GM04503 (cell line): ENCODE measurements around the gene PARK7.

Experiments used
- DNase-seq: peaks from one replicate; pipeline ENCODE4 v3.0.0-alpha.2; 2012; ENCODE audit warnings: low read depth

The PARK7 gene

DNA sequence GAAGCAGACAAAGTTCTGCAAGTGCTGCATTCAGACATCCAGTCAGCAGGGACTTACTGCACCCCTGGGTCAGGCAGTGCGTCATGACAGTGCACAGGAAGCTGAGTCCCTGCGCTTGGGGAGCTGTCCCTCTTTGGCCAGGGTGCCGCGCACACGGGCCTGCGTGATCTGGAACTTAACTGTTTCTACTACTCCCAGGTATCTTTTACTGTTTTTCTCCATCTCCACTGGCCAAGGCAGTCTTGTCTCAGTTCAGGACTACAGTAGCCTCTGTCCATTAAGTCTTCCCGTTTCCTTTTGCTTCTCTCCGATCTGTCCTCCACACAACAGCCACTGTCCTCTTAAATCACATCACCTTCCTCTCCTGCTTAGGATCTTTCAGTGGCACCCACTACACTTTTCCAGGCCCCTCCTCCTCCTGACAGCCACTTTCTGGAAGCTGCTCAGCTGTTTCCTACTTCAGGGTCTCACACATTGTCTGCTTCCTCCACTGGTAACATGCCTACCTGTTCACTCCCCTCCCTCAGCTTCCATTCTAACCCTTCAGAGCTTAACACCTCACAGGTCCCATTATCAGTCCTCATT lies 48.7 kb downstream of the PARK7 start:
- DNase-seq: no peak

- DNase-seq: no peak
Observed at GRCh38 chr1:8011016-8011415, 49.5 kb downstream of the PARK7 start.

- no peak for DNase-seq
Observed at GRCh38 chr1:8011923-8012858, 50.7 kb downstream of the PARK7 start.

GRCh38 chr1:8012955-8013354 lies 51.4 kb downstream of the PARK7 start:
- no peak for DNase-seq

GRCh38 chr1:8013399-8013798 lies 51.9 kb downstream of the PARK7 start:
- DNase-seq: no peak

DNA sequence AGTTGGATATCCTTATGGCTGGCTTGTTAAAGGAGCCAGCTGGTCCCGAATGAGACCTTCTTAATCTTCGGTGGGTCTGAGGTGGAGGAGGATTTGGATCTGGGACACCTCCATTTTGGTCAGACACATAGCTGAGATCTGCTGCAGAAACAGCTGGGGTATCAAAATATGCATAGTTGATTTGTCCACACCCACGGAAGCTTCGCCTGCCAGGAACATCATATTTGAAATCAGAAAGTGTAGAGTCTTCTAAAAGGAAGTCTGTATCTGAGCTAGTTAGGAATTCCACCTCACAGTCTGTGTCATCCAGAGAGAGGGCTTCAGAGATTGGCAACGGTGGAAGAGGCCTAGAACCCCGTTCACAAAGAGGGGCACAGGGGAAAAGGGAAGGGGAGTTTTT lies 52.3 kb downstream of the PARK7 start:
- DNase-seq: no peak

DNA sequence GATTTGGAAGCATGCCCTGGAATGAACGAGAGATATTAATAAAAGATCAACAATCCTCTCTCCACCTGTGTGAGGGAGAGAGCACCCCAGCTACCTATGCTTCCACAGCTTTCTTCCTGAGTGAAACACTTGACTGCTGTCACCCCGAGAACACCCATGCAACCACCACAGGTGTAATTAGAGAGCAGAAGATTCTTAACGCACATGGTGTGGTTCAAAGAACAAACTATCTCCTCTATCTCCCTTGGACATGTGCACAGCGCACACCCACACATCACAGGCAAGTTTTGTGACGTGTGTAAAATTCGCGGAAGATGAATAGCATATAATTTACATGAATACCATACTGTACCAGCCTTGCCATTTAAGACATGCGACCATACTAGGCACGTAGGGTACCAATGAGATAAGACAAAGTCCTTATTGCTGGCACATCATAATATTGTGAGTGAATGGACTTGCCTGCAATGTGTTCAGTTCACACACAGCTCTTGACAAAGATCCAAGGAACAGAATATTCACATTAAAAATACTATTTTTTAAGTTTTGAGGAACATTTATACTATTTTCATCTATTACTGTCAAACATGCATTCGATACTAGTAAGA lies 53.0 kb downstream of the PARK7 start:
- DNase-seq: no peak

DNA sequence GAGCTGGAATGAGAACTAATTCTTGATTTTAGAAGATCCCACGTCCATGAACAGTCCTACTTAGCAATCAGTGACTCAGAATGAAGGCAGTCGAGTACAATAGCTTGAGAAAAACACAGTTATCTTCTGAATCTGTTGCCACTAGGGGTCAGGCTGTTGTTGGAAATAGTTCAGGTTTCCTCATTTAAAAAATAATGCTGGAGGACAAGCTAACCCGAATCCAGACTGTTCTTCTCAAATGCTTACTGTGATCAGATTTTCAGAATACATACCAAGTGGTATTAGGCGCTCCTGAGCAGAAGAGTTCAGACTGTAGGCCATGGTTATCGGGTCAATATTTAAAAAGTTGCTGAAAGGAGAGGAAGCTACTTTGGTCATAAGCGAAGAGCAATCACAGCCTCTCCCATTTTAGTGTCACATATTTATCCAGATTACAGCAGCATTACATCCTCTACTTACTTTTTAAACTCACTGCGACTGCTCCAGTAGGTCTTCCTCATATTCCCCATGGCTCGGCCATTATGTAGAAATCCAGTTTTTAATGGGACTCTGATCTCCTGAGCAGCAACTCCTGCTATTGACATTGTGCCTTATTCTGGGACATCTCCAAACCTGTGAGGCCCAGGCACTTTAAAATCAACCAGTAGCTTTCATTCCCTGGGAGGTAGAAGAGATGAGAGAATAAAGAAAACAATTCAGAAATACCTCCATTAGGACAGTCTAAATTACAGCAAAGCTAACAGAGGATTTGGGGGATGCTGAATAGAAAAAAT lies 53.7 kb downstream of the PARK7 start:
- peak; percentile 68 for DNase-seq

DNA sequence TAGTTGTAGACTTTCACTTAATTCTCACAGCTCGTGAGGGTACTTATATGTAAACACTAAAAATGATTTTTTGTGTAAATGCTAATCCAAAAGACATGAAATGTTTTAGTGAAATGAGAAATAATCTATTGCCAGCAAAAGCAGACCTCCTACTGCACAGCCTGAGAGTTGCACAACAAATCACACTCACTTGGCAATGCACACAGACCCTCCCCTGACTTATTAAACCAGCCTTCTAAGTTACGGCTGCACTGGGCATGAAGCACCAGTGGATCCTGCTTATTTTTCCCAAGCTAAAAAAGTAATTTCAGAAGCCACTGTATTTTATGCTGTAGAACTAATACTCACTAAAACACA lies 54.3 kb downstream of the PARK7 start:
- DNase-seq: no peak

DNA sequence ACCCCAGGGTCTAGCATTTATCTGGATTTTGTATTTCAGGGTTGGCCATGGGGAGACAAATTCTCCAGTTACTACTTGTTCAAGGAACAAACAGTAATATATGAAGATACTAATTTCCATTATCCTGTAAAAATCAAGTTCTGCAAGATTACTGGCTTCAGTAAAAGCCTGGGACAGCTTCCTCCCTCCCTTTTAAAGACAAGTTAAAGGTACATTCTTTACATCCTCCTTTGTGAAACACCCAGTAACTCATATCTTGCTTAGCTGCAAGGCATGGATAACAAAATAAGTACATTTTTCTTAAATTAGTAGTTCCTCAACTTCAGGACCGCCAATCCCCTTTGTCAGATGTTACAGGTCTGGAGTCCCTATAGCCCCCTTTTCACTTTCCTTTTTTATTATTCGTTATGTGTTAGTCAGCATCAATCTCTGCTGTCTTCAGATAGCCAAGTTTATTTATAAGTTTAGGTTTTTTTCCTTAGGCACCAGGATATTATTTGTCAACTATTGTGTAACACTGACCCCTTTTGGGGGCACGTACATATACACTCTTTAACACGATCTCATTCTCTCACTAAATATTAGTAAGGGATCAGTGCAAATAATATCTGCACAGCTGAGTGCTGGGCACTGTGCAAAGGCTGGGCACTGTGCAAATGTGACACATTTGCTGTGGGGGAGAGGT lies 54.8 kb downstream of the PARK7 start:
- no peak for DNase-seq

- no peak for DNase-seq
Observed at GRCh38 chr1:8016895-8017241, 55.4 kb downstream of the PARK7 start.

GRCh38 chr1:8017495-8018197 lies 56.1 kb downstream of the PARK7 start:
- DNase-seq: no peak

DNA sequence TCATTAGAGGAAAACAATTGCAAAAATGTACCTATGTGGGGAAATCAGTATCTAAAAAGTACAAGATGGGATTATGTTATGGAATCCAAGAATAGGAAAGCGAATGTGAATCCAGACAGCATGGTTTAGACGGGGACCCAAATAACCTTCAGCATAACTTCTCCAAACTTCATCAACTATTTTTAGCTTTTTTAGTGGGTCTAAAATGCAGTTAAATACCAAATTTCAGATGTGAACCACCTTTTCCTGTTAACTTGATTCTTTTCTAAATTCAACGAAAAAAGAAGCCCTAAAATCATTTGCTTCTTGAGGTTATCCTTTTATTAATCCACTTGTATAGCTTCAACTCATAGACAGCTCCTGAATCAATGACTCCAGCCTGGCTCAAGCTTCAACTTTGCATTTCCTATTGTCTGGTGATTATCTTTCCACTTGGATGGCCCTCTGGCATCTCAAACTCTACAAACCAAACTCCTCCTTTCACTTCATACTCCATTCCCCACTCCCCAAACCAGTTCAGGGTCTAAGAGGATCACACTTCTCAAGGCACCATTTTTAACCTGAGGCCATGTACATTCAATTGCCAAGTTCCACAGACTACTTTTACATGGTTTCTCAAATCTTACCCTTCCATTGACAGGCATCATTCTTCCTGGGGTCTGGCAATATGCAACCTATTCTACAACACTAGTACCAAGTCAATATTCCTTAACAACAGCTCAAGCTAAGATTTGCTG lies 57.1 kb downstream of the PARK7 start:
- DNase-seq: no peak

- no peak for DNase-seq
Observed at GRCh38 chr1:8019229-8019620, 57.7 kb downstream of the PARK7 start.

DNA sequence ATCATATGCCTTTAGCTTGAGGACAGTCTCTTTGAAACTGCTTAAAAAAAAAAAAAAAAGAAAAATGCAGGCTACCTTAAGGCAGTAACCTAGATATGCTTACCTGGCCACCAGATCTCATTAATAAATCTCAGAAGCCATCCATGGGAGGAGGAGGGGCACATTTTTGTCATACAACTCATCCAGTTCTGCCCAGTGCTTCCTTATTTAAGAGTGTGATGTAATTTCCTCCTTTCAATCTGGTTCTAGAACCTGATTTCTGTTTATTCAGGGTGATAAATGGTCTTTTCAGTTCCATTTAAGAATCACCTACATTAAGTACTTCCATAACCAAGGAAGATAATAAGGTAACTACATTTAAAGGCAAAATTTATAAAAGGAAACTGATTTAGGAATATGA lies 58.5 kb downstream of the PARK7 start:
- DNase-seq: no peak

GRCh38 chr1:8021676-8022266 lies 60.3 kb downstream of the PARK7 start:
- no peak for DNase-seq

GRCh38 chr1:8022395-8023286 lies 61.1 kb downstream of the PARK7 start:
- DNase-seq: no peak

- DNase-seq: no peak
Observed at GRCh38 chr1:8023287-8023994, 61.9 kb downstream of the PARK7 start.

DNA sequence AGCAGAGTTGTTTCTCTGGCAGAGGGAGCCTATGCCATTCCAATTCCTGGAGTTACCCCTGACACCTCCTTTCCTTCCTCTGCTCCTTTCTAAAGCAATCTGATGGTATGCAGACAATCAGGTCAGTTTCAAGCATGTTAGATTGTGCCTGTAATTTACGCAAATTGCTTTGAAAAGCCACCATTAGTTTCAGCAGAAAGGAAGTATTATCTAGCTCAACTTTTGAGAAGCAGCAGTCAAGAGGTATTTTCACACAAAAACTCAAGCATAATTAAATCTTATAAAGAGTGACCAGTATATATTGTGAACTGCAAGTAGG lies 62.4 kb downstream of the PARK7 start:
- no peak for DNase-seq
